Gastroesophageal sphincter (tissue), 4 donors: Measurements from ENCODE around the gene SLFN5. TPM values are rescaled to one million over a fixed set of nuclear protein-coding genes. Genes with fewer than 3 reads are reported as not detected.

Source experiments
- ATAC-seq: fragments of 150-250 bp; one replicate; pipeline ENCODE4 v1.9.1; 2016; ENCODE audit warnings: mild to moderate bottlenecking, moderate library complexity
- H3K27ac ChIP-seq, 4 donors: fragments of 200-600 bp; sonication (generic) in 3 of 4; 1 replicate in 3 of 4; 2 replicates in 1 of 4; pipeline ENCODE4 v1.5.1; 2016 to 2019
- H3K27me3 ChIP-seq: fragments of 200-600 bp; sonication (generic); one replicate; pipeline ENCODE4 v1.5.1; 2019
- H3K36me3 ChIP-seq, 2 donors: fragments of 200-600 bp; sonication (generic); one replicate each; pipeline ENCODE4 v1.5.1; 2019; ENCODE audit warnings: control low read depth in 1 of 2
- H3K4me1 ChIP-seq, 3 donors: fragments of 200-600 bp; sonication (generic); 1 replicate in 2 of 3; 2 replicates in 1 of 3; pipeline ENCODE4 v1.5.1; 2016 to 2019; ENCODE audit warnings: control low read depth in 2 of 3
- H3K4me3 ChIP-seq, 2 donors: fragments of 200-600 bp; sonication (generic); one replicate each; pipeline ENCODE4 v1.5.1; 2019; ENCODE audit warnings: mild to moderate bottlenecking in 1 of 2, moderate library complexity in 1 of 2
- H3K9me3 ChIP-seq, 3 donors: fragments of 200-600 bp; sonication (generic); one replicate each; pipeline ENCODE4 v1.5.1; 2017 to 2019; ENCODE audit warnings: control low read depth in 2 of 3
- EP300 ChIP-seq: sonication (generic); formaldehyde crosslinking; IDR thresholded peaks from one replicate; pipeline ENCODE4 v1.6.1; 2017; ENCODE audit warnings: antibody characterized with exemption, mild to moderate bottlenecking
- POLR2A ChIP-seq, 2 donors: fragments of 450-650 bp; IDR thresholded peaks; one replicate each; pipeline ENCODE4 v1.6.1; 2017; ENCODE audit warnings: antibody characterized with exemption in 2 of 2, mild to moderate bottlenecking in 2 of 2, moderate library complexity in 1 of 2
- POLR2AphosphoS5 ChIP-seq: sonication (generic); formaldehyde crosslinking; IDR thresholded peaks from one replicate; pipeline ENCODE4 v1.6.1; 2017; ENCODE audit warnings: antibody characterized with exemption
- WGBS, 2 donors: methylation state at CpG; one replicate each; pipeline ENCODE4 v1.1.5; 2018; ENCODE audit warnings: low coverage in 1 of 2; 5-methylcytosine and 5-hydroxymethylcytosine counted together
- total RNA-seq, 4 donors: library from RNA; depleted of rRNA; stranded (reverse); fragments of >200 nt; gene quantifications; one replicate each; pipeline ENCODE4 v1.1.0, GENCODE V29; 2016
- TF ChIP-seq, protein P1 (sequence below), 4 experiments: fragments of 200-600 bp in 2 of 4; fragments of 450-650 bp in 2 of 4; sonication (generic) in 1 of 4; IDR thresholded peaks; one replicate each; pipeline ENCODE4 v1.5.1; 2017 to 2019; ENCODE audit warnings: antibody characterized with exemption in 4 of 4, mild to moderate bottlenecking in 2 of 4, moderate library complexity in 2 of 4

The SLFN5 gene
- total RNA-seq, 4 donors from 2014 or later: 23.5 to 51.2 (median 31.1) TPM

DNA sequence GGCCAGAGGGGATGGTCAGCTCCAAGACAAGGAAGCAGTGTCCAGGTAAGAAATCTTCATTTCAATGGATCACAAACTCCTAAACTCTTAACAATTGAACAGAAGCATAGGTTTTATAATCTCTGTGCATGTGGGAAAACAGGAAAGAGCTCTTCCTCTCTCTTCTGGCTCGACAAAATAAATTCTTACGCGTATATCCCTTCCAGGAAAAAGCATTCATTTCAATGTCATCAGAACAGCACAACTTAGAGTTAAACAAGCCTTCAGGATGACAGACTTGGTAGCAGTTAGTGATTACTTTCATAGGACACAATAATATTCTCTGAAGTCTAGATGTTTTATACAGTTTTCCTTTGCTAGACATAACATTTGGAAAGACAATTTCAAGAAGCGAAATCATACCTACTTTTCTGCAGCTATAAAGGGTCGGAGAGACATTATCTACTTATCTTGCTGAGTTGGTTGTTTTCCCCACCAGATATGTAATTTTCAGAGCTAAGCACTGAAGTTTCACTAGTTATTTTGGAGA, 29.4 kb upstream of the SLFN5 start:
- TF ChIP-seq POLR2AphosphoS5 (no peak), EP300 (no peak), POLR2A (IDR thresholded peaks at IDR 0.05) (no peak)
- TF ChIP-seq, protein P1, sequence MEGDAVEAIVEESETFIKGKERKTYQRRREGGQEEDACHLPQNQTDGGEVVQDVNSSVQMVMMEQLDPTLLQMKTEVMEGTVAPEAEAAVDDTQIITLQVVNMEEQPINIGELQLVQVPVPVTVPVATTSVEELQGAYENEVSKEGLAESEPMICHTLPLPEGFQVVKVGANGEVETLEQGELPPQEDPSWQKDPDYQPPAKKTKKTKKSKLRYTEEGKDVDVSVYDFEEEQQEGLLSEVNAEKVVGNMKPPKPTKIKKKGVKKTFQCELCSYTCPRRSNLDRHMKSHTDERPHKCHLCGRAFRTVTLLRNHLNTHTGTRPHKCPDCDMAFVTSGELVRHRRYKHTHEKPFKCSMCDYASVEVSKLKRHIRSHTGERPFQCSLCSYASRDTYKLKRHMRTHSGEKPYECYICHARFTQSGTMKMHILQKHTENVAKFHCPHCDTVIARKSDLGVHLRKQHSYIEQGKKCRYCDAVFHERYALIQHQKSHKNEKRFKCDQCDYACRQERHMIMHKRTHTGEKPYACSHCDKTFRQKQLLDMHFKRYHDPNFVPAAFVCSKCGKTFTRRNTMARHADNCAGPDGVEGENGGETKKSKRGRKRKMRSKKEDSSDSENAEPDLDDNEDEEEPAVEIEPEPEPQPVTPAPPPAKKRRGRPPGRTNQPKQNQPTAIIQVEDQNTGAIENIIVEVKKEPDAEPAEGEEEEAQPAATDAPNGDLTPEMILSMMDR (IDR thresholded peaks at IDR 0.05): no peak
- ATAC-seq: no peak
- peak overlapping the region in 2 of 4 donors; percentile 4 to 35 for H3K27ac ChIP-seq
- 59 to 73% methylated on average over 5 of the region's 5 CpGs for WGBS, 2 donors
- H3K4me3 ChIP-seq: no peak overlapping the region
- no peaks in the 10 kb centered on the region for H3K4me1 ChIP-seq
- peaks cover 37% of the 10 kb centered on the region for H3K27me3 ChIP-seq
- no peaks in the 10 kb centered on the region for H3K36me3 ChIP-seq
- no peaks in the 10 kb centered on the region for H3K9me3 ChIP-seq

DNA sequence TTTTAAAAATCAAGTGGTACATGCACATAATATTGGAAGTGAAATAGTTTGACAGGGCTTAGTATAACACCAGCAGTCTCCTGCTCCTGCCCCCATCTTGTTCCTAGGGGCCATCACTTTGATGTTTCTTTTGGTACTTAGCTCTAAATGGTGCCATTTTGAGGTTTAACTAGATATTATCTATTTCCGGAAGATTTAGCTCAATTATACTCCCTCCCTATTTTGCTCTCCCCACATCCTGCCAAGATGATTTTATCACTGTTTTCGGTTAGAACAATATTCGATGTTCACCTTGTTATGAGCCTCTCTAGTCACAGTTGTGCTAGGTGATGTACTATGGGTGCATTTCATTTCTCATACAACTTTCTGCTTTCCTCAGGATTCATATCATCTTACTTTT, 28.7 kb upstream of the SLFN5 start:
- Histone ChIP-seq H3K9me3 (no peaks in the 10 kb centered on the region), H3K4me3 (no peak overlapping the region), H3K4me1 (no peaks in the 10 kb centered on the region), H3K27me3 (peaks cover 32% of the 10 kb centered on the region), H3K27ac (peak overlapping the region in 2 of 4 donors; percentile 15 to 35), H3K36me3 (no peaks in the 10 kb centered on the region)
- TF ChIP-seq POLR2AphosphoS5 (no peak), POLR2A (IDR thresholded peaks at IDR 0.05) (no peak), EP300 (no peak)
- TF ChIP-seq, protein P1 (IDR thresholded peaks at IDR 0.05): no peak
- ATAC-seq: no peak
- WGBS, 2 donors: 68 to 82% methylated on average over 3 of the region's 3 CpGs

DNA sequence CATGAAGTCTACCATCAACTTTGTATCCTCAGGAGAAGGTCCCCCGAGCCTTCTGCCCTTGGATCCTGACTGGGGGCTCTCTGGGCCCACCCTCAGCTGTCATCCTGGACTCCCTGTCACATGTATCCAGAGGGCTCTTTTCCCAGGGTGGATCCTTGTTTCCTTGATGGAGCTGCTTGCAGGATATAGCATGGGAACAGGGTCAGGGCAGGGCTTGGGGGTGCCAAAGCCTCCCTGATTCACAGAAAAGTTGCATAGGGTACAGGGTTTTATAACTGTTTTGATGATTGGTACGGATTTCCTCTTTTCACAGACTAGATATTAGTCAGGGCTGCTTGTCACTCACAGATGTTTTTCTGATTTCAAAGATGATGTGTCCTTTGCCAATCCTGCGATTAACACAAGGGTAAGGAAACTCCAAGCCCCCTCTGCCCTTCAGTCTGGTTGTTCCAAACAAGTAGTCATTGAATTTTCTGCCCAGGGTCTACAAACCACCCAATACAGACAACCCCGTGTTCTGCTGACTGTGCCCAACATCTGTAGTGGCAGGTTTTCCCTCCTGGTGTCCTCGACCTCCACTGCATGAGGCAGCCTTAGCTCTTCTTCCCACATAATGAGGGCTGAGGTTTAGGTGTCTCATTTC, 28.1 kb upstream of the SLFN5 start:
- TF ChIP-seq, protein P1 (IDR thresholded peaks at IDR 0.05): no peak
- TF ChIP-seq EP300 (no peak), POLR2AphosphoS5 (no peak), POLR2A (IDR thresholded peaks at IDR 0.05) (no peak)
- peak overlapping the region in 2 of 4 donors; percentile 15 to 24 for H3K27ac ChIP-seq
- H3K27me3 ChIP-seq: peaks cover 27% of the 10 kb centered on the region
- no peak for ATAC-seq
- no peaks in the 10 kb centered on the region for H3K4me1 ChIP-seq
- no peaks in the 10 kb centered on the region for H3K9me3 ChIP-seq
- no peak overlapping the region for H3K4me3 ChIP-seq
- WGBS, 2 donors: 49 to 63% methylated on average over 3 to 4 of the region's 5 CpGs
- H3K36me3 ChIP-seq: no peaks in the 10 kb centered on the region

DNA sequence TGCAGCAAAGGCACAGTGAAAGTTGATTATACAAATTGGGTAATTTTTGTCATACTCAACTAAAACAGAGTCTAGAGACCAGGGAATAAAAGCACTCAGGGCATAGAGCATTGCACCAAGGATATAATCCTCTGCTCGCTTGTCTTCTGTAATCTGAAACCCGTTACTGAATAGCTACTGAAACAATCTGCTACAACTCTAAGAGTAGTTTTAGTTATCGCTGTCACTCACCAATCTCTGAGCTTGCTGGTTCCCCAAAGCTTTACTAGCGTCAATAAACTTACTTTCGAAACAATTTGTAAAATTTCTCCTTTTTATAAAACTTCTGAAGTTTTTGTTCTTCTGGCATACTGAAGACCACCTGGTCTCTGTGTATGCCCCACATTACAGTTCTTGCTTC, 25.8 kb upstream of the SLFN5 start:
- Histone ChIP-seq H3K27me3 (peaks cover 11% of the 10 kb centered on the region), H3K4me1 (no peaks in the 10 kb centered on the region), H3K27ac (no peak overlapping the region), H3K9me3 (peaks cover 0 to 1% (median 0%) of the 10 kb centered on the region in 3 donors), H3K4me3 (no peak overlapping the region), H3K36me3 (no peaks in the 10 kb centered on the region)
- ATAC-seq: no peak
- TF ChIP-seq, protein P1 (IDR thresholded peaks at IDR 0.05): no peak
- no peak for TF ChIP-seq POLR2A (IDR thresholded peaks at IDR 0.05)
- WGBS, 2 donors: 37 to 52% methylated on average over 5 of the region's 5 CpGs

DNA sequence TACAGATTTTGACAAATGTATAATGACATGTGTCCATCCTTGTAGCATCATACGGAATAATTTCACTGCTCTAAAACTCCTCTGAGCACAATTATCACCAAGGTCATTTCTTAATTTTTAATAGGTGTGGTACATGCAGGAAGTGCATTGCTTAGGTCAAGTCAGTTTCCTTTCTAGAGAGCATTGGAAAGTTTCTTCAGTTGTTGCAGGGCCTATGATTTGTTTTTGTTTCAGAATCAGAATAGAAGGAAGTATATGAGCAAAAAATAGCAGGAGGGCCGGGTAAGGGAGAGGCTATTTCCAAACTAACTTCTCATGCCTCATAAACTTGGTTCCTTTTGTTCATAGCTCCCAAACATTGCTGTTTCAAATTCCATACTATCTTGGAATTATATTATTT, 24.0 kb upstream of the SLFN5 start:
- Histone ChIP-seq H3K4me3 (no peak overlapping the region), H3K4me1 (no peaks in the 10 kb centered on the region), H3K9me3 (peaks cover 0 to 10% (median 0%) of the 10 kb centered on the region in 3 donors), H3K36me3 (no peaks in the 10 kb centered on the region), H3K27ac (peak overlapping the region in 1 of 4 donors; percentile 36), H3K27me3 (peaks cover 13% of the 10 kb centered on the region)
- no peak for ATAC-seq
- no peak for TF ChIP-seq EP300
- no peak for TF ChIP-seq POLR2A (IDR thresholded peaks at IDR 0.05)
- TF ChIP-seq, protein P1 (IDR thresholded peaks at IDR 0.05): no peak
- WGBS, 2 donors: 22 to 44% methylated on average over 2 of the region's 2 CpGs
